IMR-90 (cell line): ENCODE measurements around the gene VPS13C. TPM values are rescaled to one million over a fixed set of nuclear protein-coding genes. Genes with fewer than 3 reads are reported as not detected.

ENCODE experiments used
- ATAC-seq: fragments of 200-7000 bp; cut with Tn5 transposase; 2 replicates; pipeline ENCODE4 v1.9.1; 2020; ENCODE audit warnings: low read depth, mild to moderate bottlenecking, moderate library complexity
- BruUV-seq: library from RNA; stranded (reverse); fragments of 400-500 nt; replicated peaks from 2 replicates; lab custom pipeline; 2021; lab: Mats Ljungman, UMichigan
- CTCF ChIA-PET: fragments of 300-600 bp; formaldehyde crosslinking; extraction: SDS; loops from one replicate; lab custom pipeline; 2021; ENCODE audit warnings: antibody characterized with exemption; lab: Yijun Ruan, JAX
- POLR2A ChIA-PET: fragments of 300-600 bp; sonication (Branson Sonifier 250); formaldehyde crosslinking; loops from one replicate; lab custom pipeline; 2022; ENCODE audit warnings: antibody characterized with exemption; ENCODE audit not compliant: unreplicated experiment; lab: Charles Lee
- DNase-seq: peaks from one replicate; pipeline ENCODE4 v3.0.0; 2013
- H2AFZ ChIP-seq: replicated peaks from 2 replicates; pipeline ENCODE3; 2013; ENCODE audit warnings: low read length, mild to moderate bottlenecking; ENCODE audit not compliant: poor library complexity
- H2AK5ac ChIP-seq: 2 replicates; pipeline ENCODE4 v1.6.1; 2013; ENCODE audit warnings: low read depth, low read length, inconsistent platforms
- H2AK9ac ChIP-seq: replicated peaks from 2 replicates; pipeline ENCODE3; 2013; ENCODE audit warnings: mild to moderate bottlenecking, low read depth, low read length, moderate library complexity; ENCODE audit not compliant: poor library complexity
- H2BK120ac ChIP-seq: 2 replicates; pipeline ENCODE4 v1.6.1; 2013; ENCODE audit warnings: low read depth, low read length, inconsistent platforms
- H2BK15ac ChIP-seq: 3 replicates; pipeline ENCODE4 v1.6.1; 2013; ENCODE audit warnings: low read depth, low read length, inconsistent platforms
- H2BK20ac ChIP-seq: 2 replicates; pipeline ENCODE4 v1.6.1; 2013; ENCODE audit warnings: low read depth, mild to moderate bottlenecking, inconsistent platforms, low read length, moderate library complexity
- H2BK5ac ChIP-seq: 2 replicates; pipeline ENCODE4 v1.6.1; 2013; ENCODE audit warnings: mild to moderate bottlenecking, low read depth, low read length, inconsistent platforms; ENCODE audit not compliant: poor library complexity, severe bottlenecking
- H3K14ac ChIP-seq: replicated peaks from 2 replicates; pipeline ENCODE4 v1.6.1; 2013; ENCODE audit warnings: low read depth, low read length, inconsistent platforms
- H3K18ac ChIP-seq: 2 replicates; pipeline ENCODE4 v1.6.1; 2013; ENCODE audit warnings: low read depth, low read length, control low read depth
- H3K23ac ChIP-seq: 2 replicates; pipeline ENCODE4 v1.6.1; 2013; ENCODE audit warnings: low read depth, low read length, inconsistent platforms
- H3K27ac ChIP-seq: 2 replicates; pipeline ENCODE4 v1.5.1; 2013; ENCODE audit warnings: mild to moderate bottlenecking, control low read depth, low read length; ENCODE audit not compliant: insufficient read depth
- H3K27me3 ChIP-seq: 2 replicates; pipeline ENCODE4 v1.6.1; 2013; ENCODE audit warnings: low read length; ENCODE audit not compliant: control insufficient read depth, insufficient read depth
- H3K36me3 ChIP-seq: 2 replicates; pipeline ENCODE4 v1.6.1; 2013; ENCODE audit warnings: low read length, mixed read lengths; ENCODE audit not compliant: control insufficient read depth, insufficient read depth
- H3K4ac ChIP-seq: 2 replicates; pipeline ENCODE4 v1.6.1; 2013; ENCODE audit warnings: low read depth, low read length, inconsistent platforms
- H3K4me1 ChIP-seq: 2 replicates; pipeline ENCODE4 v1.6.1; 2013; ENCODE audit warnings: low read length, mixed read lengths; ENCODE audit not compliant: control insufficient read depth, insufficient read depth
- H3K4me2 ChIP-seq: 2 replicates; pipeline ENCODE4 v1.6.1; 2013; ENCODE audit warnings: low read depth, mild to moderate bottlenecking, control low read depth, low read length, moderate library complexity
- H3K4me3 ChIP-seq: 2 replicates; pipeline ENCODE4 v1.5.1; 2013; ENCODE audit warnings: low read depth, mild to moderate bottlenecking, control low read depth, low read length, moderate library complexity; ENCODE audit not compliant: insufficient read depth
- H3K56ac ChIP-seq: 2 replicates; pipeline ENCODE4 v1.6.1; 2013; ENCODE audit warnings: low read length, inconsistent platforms; ENCODE audit not compliant: insufficient read depth; ENCODE audit errors: extremely low read depth
- H3K79me1 ChIP-seq, 2 experiments: 2 replicates each; pipeline ENCODE4 v1.6.1; 2013; ENCODE audit warnings: low read length in 2 of 2, inconsistent platforms in 1 of 2, low read depth in 1 of 2
- H3K9ac ChIP-seq: 2 replicates; pipeline ENCODE4 v1.6.1; 2013; ENCODE audit warnings: low read depth, low read length, control low read depth
- H3K9me1 ChIP-seq: 2 replicates; pipeline ENCODE4 v1.6.1; 2013; ENCODE audit warnings: low read length, inconsistent platforms; ENCODE audit not compliant: insufficient read depth
- H3K9me3 ChIP-seq: 2 replicates; pipeline ENCODE4 v1.6.1; 2013; ENCODE audit warnings: low read length; ENCODE audit not compliant: control insufficient read depth, insufficient read depth
- H4K20me1 ChIP-seq: 2 replicates; pipeline ENCODE4 v1.6.1; 2013; ENCODE audit warnings: low read length, inconsistent platforms; ENCODE audit not compliant: insufficient read depth
- H4K5ac ChIP-seq: 2 replicates; pipeline ENCODE4 v1.6.1; 2013; ENCODE audit warnings: mild to moderate bottlenecking, low read depth, low read length, control low read depth
- H4K8ac ChIP-seq, 2 experiments: 2 replicates each; pipeline ENCODE4 v1.6.1; 2013; ENCODE audit warnings: low read depth in 2 of 2, low read length in 2 of 2, control low read depth in 1 of 2, inconsistent platforms in 1 of 2
- H4K91ac ChIP-seq: 2 replicates; pipeline ENCODE4 v1.6.1; 2013; ENCODE audit warnings: low read depth, low read length, inconsistent platforms; ENCODE audit not compliant: insufficient read depth
- FOS ChIP-seq: fragments of 150-350 bp; IDR thresholded peaks from 2 replicates; pipeline ENCODE4 v1.6.1; 2016; ENCODE audit warnings: low read depth, low read length
- MAFK ChIP-seq: IDR thresholded peaks from 2 replicates; pipeline ENCODE4 v1.6.1; 2012; ENCODE audit warnings: low read depth, low read length, improper control_type of control experiment
- MAZ ChIP-seq: IDR thresholded peaks from 2 replicates; pipeline ENCODE4 v1.6.1; 2012; ENCODE audit warnings: low read depth, mild to moderate bottlenecking, low read length, improper control_type of control experiment, moderate library complexity, borderline replicate concordance
- NFE2L2 ChIP-seq: fragments of 150-350 bp; IDR thresholded peaks from 2 replicates; pipeline ENCODE4 v1.6.1; 2016; ENCODE audit warnings: low read depth, mild to moderate bottlenecking, low read length
- POLR2A ChIP-seq: IDR thresholded peaks from 2 replicates; pipeline ENCODE4 v1.6.1; 2012; ENCODE audit warnings: mild to moderate bottlenecking, low read depth, low read length
- RCOR1 ChIP-seq: IDR thresholded peaks from 2 replicates; pipeline ENCODE4 v1.6.1; 2012; ENCODE audit warnings: mild to moderate bottlenecking, low read length, improper control_type of control experiment; ENCODE audit not compliant: insufficient replicate concordance
- RFX5 ChIP-seq: IDR thresholded peaks from 2 replicates; pipeline ENCODE4 v1.8.0; 2012; ENCODE audit warnings: low read depth, mild to moderate bottlenecking, low read length, moderate library complexity
- WGBS, 2 experiments: methylation state at CpG; one replicate each; pipeline versions ENCODE4 v1.1.5 to v1.1.7; 2013; ENCODE audit warnings: missing lambda C conversion rate in 2 of 2; ENCODE audit not compliant: insufficient read length in 1 of 2; ENCODE audit errors: extremely low coverage in 2 of 2; 5-methylcytosine and 5-hydroxymethylcytosine counted together
- dilution Hi-C: fragments of 300-500 bp; cut with HindIII; formaldehyde crosslinking; loops from one replicate; pipeline ENCODE4 v1.14.3; 2018; ENCODE audit warnings: low sequenced_read_pairs; ENCODE audit not compliant: unreplicated experiment
- in situ Hi-C: fragments of 300-500 bp; cut with MboI; formaldehyde crosslinking; loops from 3 replicates; pipeline ENCODE4 v1.14.3; 2019; ENCODE audit warnings: low sequenced_read_pairs, inconsistent platforms, mixed read lengths
- intact Hi-C: fragments of 100-400 bp; cut with micrococcal nuclease; formaldehyde crosslinking; loops from 2 replicates; pipeline ENCODE4 v1.10.0; 2022
- polyA plus RNA-seq, 3 experiments: library from polyadenylated mRNA; depleted of rRNA; stranded (reverse); fragments of >200 nt; gene quantifications; 2 replicates each; pipeline ENCODE4 v1.2.3, GENCODE V29; 2012; ENCODE audit warnings: low replicate concordance in 1 of 3
- total RNA-seq: library from RNA; depleted of rRNA; stranded (reverse); fragments of >200 nt; gene quantifications from 2 replicates; pipeline ENCODE4 v1.2.3, GENCODE V29; 2012
- TF ChIP-seq, protein P1 (sequence below): conservative IDR thresholded peaks from 2 replicates; pipeline ENCODE4 v1.5.1; 2012; ENCODE audit warnings: mild to moderate bottlenecking, low read depth, low read length, improper control_type of control experiment
- TF ChIP-seq, protein P2 (sequence below): fragments of 150-350 bp; IDR thresholded peaks from 2 replicates; pipeline ENCODE4 v1.6.1; 2017; ENCODE audit warnings: mild to moderate bottlenecking, antibody characterized with exemption, low read length, low read depth

The VPS13C gene
- total and polyA plus RNA-seq, 2 of the 4 experiments (the other 2 are of a cell fraction) = 8.1 to 32.8 TPM

DNA sequence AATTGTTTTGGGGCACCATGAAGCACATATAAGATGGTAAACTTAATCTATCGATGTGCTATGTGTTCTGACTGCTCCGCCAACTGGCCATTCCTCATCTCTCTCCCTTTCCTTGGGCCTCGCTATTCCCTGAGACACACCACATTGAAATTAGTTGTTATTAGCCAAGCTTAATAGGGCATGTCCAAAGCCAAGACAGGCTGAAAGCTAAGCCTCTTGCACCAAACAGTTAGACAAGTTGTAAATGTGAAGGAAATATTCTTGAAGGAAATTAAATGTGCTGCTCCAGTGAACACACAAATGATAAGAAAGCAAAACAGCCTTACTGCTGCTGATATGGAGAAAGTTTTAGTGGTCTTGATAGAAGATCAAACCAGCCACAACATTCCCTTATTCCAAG lies 45.8 kb upstream of the VPS13C start:
- no peak for DNase-seq
- Histone ChIP-seq H4K5ac (no peak overlapping the region), H3K4me2 (no peak overlapping the region), H3K27ac (no peak overlapping the region), H3K4ac (no peak overlapping the region), H3K56ac (no peak overlapping the region), H3K9me3 (no peaks in the 10 kb centered on the region), H3K18ac (no peak overlapping the region), H4K91ac (no peak overlapping the region), H3K4me1 (peaks cover 5% of the 10 kb centered on the region), H2BK120ac (no peak overlapping the region), H3K36me3 (no peaks in the 10 kb centered on the region), H3K23ac (no peak overlapping the region), H3K9ac (no peak overlapping the region), H2AK5ac (no peak overlapping the region), H4K20me1 (no peaks in the 10 kb centered on the region), H2BK5ac (no peak overlapping the region), H2AK9ac (no peak overlapping the region), H3K4me3 (no peak overlapping the region), H2AFZ (no peak overlapping the region), H4K8ac (no peak overlapping the region), H2BK20ac (no peak overlapping the region), H3K14ac (no peak overlapping the region), H3K79me1 (no peaks in the 10 kb centered on the region), H3K9me1 (0 out of 2 replicates have a peak, but pooled peaks cover 2% of the 10 kb centered on the region), H3K27me3 (no peaks in the 10 kb centered on the region; the same call in 1 of the 2 replicates), H2BK15ac (no peak overlapping the region)
- no peak for ATAC-seq
- no TSS peak for BruUV-seq
- CTCF ChIA-PET = no interaction called here
- POLR2A ChIA-PET = no interaction called here
- intact Hi-C loops (no loop called here), dilution Hi-C loops (no loop called here), in situ Hi-C loops (no loop called here)
- TF ChIP-seq MAZ (no peak), MAFK (no peak), FOS (no peak), NFE2L2 (no peak), POLR2A (no peak), RFX5 (no peak), RCOR1 (no peak)
- TF ChIP-seq, protein P1, sequence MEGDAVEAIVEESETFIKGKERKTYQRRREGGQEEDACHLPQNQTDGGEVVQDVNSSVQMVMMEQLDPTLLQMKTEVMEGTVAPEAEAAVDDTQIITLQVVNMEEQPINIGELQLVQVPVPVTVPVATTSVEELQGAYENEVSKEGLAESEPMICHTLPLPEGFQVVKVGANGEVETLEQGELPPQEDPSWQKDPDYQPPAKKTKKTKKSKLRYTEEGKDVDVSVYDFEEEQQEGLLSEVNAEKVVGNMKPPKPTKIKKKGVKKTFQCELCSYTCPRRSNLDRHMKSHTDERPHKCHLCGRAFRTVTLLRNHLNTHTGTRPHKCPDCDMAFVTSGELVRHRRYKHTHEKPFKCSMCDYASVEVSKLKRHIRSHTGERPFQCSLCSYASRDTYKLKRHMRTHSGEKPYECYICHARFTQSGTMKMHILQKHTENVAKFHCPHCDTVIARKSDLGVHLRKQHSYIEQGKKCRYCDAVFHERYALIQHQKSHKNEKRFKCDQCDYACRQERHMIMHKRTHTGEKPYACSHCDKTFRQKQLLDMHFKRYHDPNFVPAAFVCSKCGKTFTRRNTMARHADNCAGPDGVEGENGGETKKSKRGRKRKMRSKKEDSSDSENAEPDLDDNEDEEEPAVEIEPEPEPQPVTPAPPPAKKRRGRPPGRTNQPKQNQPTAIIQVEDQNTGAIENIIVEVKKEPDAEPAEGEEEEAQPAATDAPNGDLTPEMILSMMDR = no peak
- TF ChIP-seq, protein P2, sequence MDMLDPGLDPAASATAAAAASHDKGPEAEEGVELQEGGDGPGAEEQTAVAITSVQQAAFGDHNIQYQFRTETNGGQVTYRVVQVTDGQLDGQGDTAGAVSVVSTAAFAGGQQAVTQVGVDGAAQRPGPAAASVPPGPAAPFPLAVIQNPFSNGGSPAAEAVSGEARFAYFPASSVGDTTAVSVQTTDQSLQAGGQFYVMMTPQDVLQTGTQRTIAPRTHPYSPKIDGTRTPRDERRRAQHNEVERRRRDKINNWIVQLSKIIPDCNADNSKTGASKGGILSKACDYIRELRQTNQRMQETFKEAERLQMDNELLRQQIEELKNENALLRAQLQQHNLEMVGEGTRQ = no peak
- WGBS, 2 experiments = no CpG with 5 or more reads among the region's 3 CpGs
